Measurements from ENCODE around the gene ARHGEF12. TPM values are rescaled to one million over a fixed set of nuclear protein-coding genes. Genes with fewer than 3 reads are reported as not detected.

The ARHGEF12 gene
- total RNA-seq, 1 experiment from 2014 or later, result 41.0 TPM

DNA sequence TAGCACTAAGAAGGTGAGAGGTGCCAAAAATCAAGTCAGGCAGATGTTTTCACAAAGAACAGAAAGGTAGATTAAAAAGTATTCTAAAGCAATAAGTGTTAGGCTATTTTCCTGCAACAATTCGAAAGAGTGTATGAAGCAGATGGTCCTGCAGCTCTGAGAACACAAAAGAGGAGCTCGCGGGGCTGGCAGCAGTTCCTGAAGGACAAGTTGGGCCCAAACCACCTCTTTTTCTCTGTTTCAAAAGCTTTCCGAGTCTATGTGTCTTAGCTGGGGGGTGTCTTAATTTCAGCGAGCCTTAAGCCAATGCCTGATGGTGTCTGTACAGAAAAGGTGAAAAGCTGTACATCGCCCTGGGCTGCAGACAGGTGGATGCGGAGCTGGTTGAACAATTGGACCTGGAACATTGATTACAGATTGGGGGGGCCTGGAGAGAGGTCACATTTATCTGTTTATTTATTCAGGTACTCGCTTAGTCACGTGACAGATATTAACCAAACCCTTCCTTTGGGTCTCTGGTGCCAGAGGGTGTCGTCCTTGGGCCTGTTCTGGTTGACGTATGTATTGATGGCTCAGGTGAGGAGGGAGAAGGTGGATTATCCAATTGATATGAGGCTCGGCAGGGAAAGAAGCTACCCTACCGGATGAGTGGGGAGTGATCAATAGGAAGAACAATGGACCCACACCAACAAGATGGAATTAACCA is 200.0 kb downstream of the ARHGEF12 start:
- Histone ChIP-seq H3F3A (ENCODE audit: low read length, unreplicated experiment) (no peaks in the 10 kb centered on the region), H3K79me2 (ENCODE audit: low read length) (no peaks in the 10 kb centered on the region), H3K9ac (ENCODE audit: low read length) (no peak overlapping the region), H3K4me1 (ENCODE audit: insufficient read depth, low read length) (peaks cover 5% of the 10 kb centered on the region; the same call in 1 of the 2 replicates), H3K4me3 (ENCODE audit: low read length) (no peak overlapping the region), H3K27me3 (ENCODE audit: low read length) (peaks cover 34% of the 10 kb centered on the region), H3K36me3 (ENCODE audit: low read depth, low read length) (no peaks in the 10 kb centered on the region), H2AFZ (ENCODE audit: low read length) (no peak overlapping the region), H3K9me2 (replicated peaks; ENCODE audit: low read length) (no peaks in the 10 kb centered on the region), H3K4me2 (ENCODE audit: low read length) (no peak overlapping the region), H3K9me3 (ENCODE audit: low read length) (no peaks in the 10 kb centered on the region), H3K27ac (ENCODE audit: low read length) (no peak overlapping the region), H4K20me1 (ENCODE audit: low read length) (no peaks in the 10 kb centered on the region)
- CTCF ChIA-PET, result no interaction called here
- POLR2A ChIA-PET (ENCODE audit: unreplicated experiment), result no interaction called here
- TF ChIP-seq EZH2phosphoT487 (IDR thresholded peaks at IDR 0.05; ENCODE audit: borderline replicate concordance, low read length) (no peak), CTCF (conservative IDR thresholded peaks at IDR 0.05; ENCODE audit: low read depth, low read length) (no peak), EZH2 (IDR thresholded peaks at IDR 0.05; ENCODE audit: low read length, unreplicated experiment) (no peak)
- ATAC-seq (no peak), DNase-seq (no peak)
- BruUV-seq (replicated peaks), result no TSS peak
- intact Hi-C loops (cut with micrococcal nuclease), result no loop called here

GRCh38 chr11:120536797-120537169 is 200.6 kb downstream of the ARHGEF12 start:
- intact Hi-C loops (cut with micrococcal nuclease), result no loop called here
- no peaks in the 10 kb centered on the region for H3K9me3 ChIP-seq (ENCODE audit: low read length)
- no peak overlapping the region for H3K27ac ChIP-seq (ENCODE audit: low read length)
- H3K9ac ChIP-seq (ENCODE audit: low read length), result no peak overlapping the region
- no peaks in the 10 kb centered on the region for H3K36me3 ChIP-seq (ENCODE audit: low read depth, low read length)
- no peaks in the 10 kb centered on the region for H3F3A ChIP-seq (ENCODE audit: low read length, unreplicated experiment)
- ChIA-PET POLR2A (ENCODE audit: unreplicated experiment) (no interaction called here), CTCF (no interaction called here)
- H3K4me1 ChIP-seq (ENCODE audit: insufficient read depth, low read length), result peaks cover 5% of the 10 kb centered on the region; the same call in 1 of the 2 replicates
- H3K4me3 ChIP-seq (ENCODE audit: low read length), result no peak overlapping the region
- H3K4me2 ChIP-seq (ENCODE audit: low read length), result no peak overlapping the region
- H3K27me3 ChIP-seq (ENCODE audit: low read length), result peaks cover 29% of the 10 kb centered on the region
- no TSS peak for BruUV-seq (replicated peaks)
- H3K79me2 ChIP-seq (ENCODE audit: low read length), result no peaks in the 10 kb centered on the region
- ATAC-seq, result no peak
- TF ChIP-seq EZH2phosphoT487 (IDR thresholded peaks at IDR 0.05; ENCODE audit: borderline replicate concordance, low read length) (no peak), EZH2 (IDR thresholded peaks at IDR 0.05; ENCODE audit: low read length, unreplicated experiment) (no peak), CTCF (conservative IDR thresholded peaks at IDR 0.05; ENCODE audit: low read depth, low read length) (no peak)
- DNase-seq, result no peak
- H2AFZ ChIP-seq (ENCODE audit: low read length), result no peak overlapping the region
- no peaks in the 10 kb centered on the region for H4K20me1 ChIP-seq (ENCODE audit: low read length)
- H3K9me2 ChIP-seq (replicated peaks; ENCODE audit: low read length), result no peaks in the 10 kb centered on the region

DNA sequence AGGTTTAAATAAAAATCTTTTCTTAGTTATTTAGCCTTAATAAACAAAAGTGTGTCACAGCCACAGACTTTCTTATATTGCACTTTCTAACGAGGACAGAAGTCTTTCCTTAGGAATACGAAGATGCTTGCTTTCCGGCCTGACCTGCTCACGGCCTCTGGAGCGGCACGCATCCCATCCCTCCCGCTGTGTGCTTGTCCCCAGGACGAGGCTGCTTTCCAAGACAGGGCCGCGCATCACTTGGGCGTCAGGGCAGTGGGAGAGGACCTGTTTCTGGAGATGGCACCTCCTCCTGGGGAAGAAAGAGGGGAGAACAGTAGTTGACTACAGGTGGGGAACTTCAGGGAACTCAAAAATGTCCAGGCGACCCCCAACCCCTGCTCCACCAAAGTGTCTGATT is 201.8 kb downstream of the ARHGEF12 start:
- Histone ChIP-seq H3K4me3 (ENCODE audit: low read length) (no peak overlapping the region), H3K27me3 (ENCODE audit: low read length) (peaks cover 17% of the 10 kb centered on the region), H3K4me1 (ENCODE audit: insufficient read depth, low read length) (peaks cover 5% of the 10 kb centered on the region; the same call in 1 of the 2 replicates), H3K27ac (ENCODE audit: low read length) (no peak overlapping the region), H2AFZ (ENCODE audit: low read length) (no peak overlapping the region), H3K4me2 (ENCODE audit: low read length) (no peak overlapping the region), H3K9ac (ENCODE audit: low read length) (no peak overlapping the region), H4K20me1 (ENCODE audit: low read length) (no peaks in the 10 kb centered on the region), H3F3A (ENCODE audit: low read length, unreplicated experiment) (no peaks in the 10 kb centered on the region), H3K9me2 (replicated peaks; ENCODE audit: low read length) (no peaks in the 10 kb centered on the region), H3K36me3 (ENCODE audit: low read depth, low read length) (no peaks in the 10 kb centered on the region), H3K79me2 (ENCODE audit: low read length) (no peaks in the 10 kb centered on the region), H3K9me3 (ENCODE audit: low read length) (no peaks in the 10 kb centered on the region)
- no peak for DNase-seq
- TF ChIP-seq EZH2phosphoT487 (IDR thresholded peaks at IDR 0.05; ENCODE audit: borderline replicate concordance, low read length), result no peak
- TF ChIP-seq CTCF (conservative IDR thresholded peaks at IDR 0.05; ENCODE audit: low read depth, low read length), result no peak
- no peak for TF ChIP-seq EZH2 (IDR thresholded peaks at IDR 0.05; ENCODE audit: low read length, unreplicated experiment)
- intact Hi-C loops (cut with micrococcal nuclease), result no loop called here
- no TSS peak for BruUV-seq (replicated peaks)
- no peak for ATAC-seq
- ChIA-PET CTCF (no interaction called here), POLR2A (ENCODE audit: unreplicated experiment) (no interaction called here)
